ENCODE data around the gene MEMO1. TPM values are rescaled to one million over a fixed set of nuclear protein-coding genes. Genes with fewer than 3 reads are reported as not detected.

MEMO1 gene
- total RNA-seq, 1 experiment from 2014 or later, result 49.5 TPM

DNA sequence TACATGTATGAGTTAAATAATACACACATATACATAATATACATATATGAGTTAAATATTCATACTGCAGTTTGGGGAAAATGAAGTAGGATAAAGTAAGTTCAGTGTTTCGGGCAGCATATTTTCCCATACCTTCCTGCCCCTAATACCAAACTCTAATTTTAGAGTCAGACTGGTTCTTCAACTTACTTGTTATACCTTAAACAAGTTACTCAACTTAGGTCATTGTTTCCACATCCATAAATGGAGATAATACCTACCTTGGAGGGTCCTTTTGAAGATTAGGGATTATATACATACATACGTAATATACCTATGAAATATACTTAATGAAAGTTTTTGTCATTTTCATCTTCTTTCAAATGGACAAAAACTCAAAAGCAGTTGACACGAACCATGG, 8.4 kb downstream of the MEMO1 start:
- peaks cover 12% of the 10 kb centered on the region for H3K4me1 ChIP-seq (ENCODE audit: insufficient read depth, low read length)
- no peak overlapping the region for H3K27ac ChIP-seq (ENCODE audit: low read length)
- H3K27me3 ChIP-seq (ENCODE audit: low read length), result no peaks in the 10 kb centered on the region
- TF ChIP-seq EZH2phosphoT487 (IDR thresholded peaks at IDR 0.05; ENCODE audit: borderline replicate concordance, low read length) (no peak), EZH2 (IDR thresholded peaks at IDR 0.05; ENCODE audit: low read length, unreplicated experiment) (no peak)
- TF ChIP-seq, protein P1, sequence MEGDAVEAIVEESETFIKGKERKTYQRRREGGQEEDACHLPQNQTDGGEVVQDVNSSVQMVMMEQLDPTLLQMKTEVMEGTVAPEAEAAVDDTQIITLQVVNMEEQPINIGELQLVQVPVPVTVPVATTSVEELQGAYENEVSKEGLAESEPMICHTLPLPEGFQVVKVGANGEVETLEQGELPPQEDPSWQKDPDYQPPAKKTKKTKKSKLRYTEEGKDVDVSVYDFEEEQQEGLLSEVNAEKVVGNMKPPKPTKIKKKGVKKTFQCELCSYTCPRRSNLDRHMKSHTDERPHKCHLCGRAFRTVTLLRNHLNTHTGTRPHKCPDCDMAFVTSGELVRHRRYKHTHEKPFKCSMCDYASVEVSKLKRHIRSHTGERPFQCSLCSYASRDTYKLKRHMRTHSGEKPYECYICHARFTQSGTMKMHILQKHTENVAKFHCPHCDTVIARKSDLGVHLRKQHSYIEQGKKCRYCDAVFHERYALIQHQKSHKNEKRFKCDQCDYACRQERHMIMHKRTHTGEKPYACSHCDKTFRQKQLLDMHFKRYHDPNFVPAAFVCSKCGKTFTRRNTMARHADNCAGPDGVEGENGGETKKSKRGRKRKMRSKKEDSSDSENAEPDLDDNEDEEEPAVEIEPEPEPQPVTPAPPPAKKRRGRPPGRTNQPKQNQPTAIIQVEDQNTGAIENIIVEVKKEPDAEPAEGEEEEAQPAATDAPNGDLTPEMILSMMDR (conservative IDR thresholded peaks at IDR 0.05; ENCODE audit: low read depth, low read length), result no peak
- ATAC-seq (no peak), DNase-seq (peak; percentile 28)
- no peak overlapping the region for H3K4me2 ChIP-seq (ENCODE audit: low read length)
- CTCF ChIA-PET, result no interaction called here
- H3K79me2 ChIP-seq (ENCODE audit: low read length), result peaks cover 93% of the 10 kb centered on the region
- no peaks in the 10 kb centered on the region for H3F3A ChIP-seq (ENCODE audit: low read length, unreplicated experiment)
- POLR2A ChIA-PET (ENCODE audit: unreplicated experiment), result no interaction called here
- BruUV-seq (replicated peaks), result no TSS peak
- no peaks in the 10 kb centered on the region for H3K9me2 ChIP-seq (replicated peaks; ENCODE audit: low read length)
- H4K20me1 ChIP-seq (ENCODE audit: low read length), result peaks cover 34% of the 10 kb centered on the region
- H3K36me3 ChIP-seq (ENCODE audit: low read depth, low read length), result no peaks in the 10 kb centered on the region
- intact Hi-C loops (cut with micrococcal nuclease), result no loop called here
- H3K4me3 ChIP-seq (ENCODE audit: low read length), result no peak overlapping the region
- H2AFZ ChIP-seq (ENCODE audit: low read length), result no peak overlapping the region
- H3K9me3 ChIP-seq (ENCODE audit: low read length), result no peaks in the 10 kb centered on the region
- H3K9ac ChIP-seq (ENCODE audit: low read length), result no peak overlapping the region

DNA sequence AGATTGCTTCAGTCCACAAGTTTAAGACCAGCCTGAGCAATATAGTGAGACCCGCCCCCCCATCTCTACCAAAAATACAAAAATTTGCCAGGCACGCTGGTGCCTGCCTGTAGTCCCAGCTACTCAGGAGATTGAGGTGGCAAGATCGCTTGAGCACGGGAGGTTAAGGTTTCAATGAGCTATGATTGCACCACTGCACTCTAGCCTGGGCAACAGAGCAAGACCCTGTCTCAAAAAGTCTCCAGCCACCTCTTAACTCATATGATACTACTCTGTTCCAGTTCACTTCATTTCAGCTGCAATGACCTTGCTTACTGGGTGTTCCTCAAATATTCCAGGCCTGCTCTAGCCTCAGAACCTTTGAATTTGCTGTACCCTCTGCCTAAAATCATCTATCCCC, 11.4 kb downstream of the MEMO1 start:
- H3K9me2 ChIP-seq (replicated peaks; ENCODE audit: low read length), result no peaks in the 10 kb centered on the region
- ATAC-seq (no peak), DNase-seq (no peak)
- no peak overlapping the region for H3K4me3 ChIP-seq (ENCODE audit: low read length)
- H4K20me1 ChIP-seq (ENCODE audit: low read length), result peaks cover 11% of the 10 kb centered on the region; the same call in 1 of the 2 replicates
- peaks cover 93% of the 10 kb centered on the region for H3K79me2 ChIP-seq (ENCODE audit: low read length)
- H3K9ac ChIP-seq (ENCODE audit: low read length), result no peak overlapping the region
- H3K36me3 ChIP-seq (ENCODE audit: low read depth, low read length), result no peaks in the 10 kb centered on the region
- no peaks in the 10 kb centered on the region for H3F3A ChIP-seq (ENCODE audit: low read length, unreplicated experiment)
- no peak overlapping the region for H3K4me2 ChIP-seq (ENCODE audit: low read length)
- no peak for TF ChIP-seq EZH2 (IDR thresholded peaks at IDR 0.05; ENCODE audit: low read length, unreplicated experiment)
- TF ChIP-seq EZH2phosphoT487 (IDR thresholded peaks at IDR 0.05; ENCODE audit: borderline replicate concordance, low read length), result no peak
- H3K9me3 ChIP-seq (ENCODE audit: low read length), result no peaks in the 10 kb centered on the region
- CTCF ChIA-PET, result no interaction called here
- H2AFZ ChIP-seq (ENCODE audit: low read length), result no peak overlapping the region
- no peak overlapping the region for H3K27ac ChIP-seq (ENCODE audit: low read length)
- peaks cover 5% of the 10 kb centered on the region; the same call in 1 of the 2 replicates for H3K4me1 ChIP-seq (ENCODE audit: insufficient read depth, low read length)
- POLR2A ChIA-PET (ENCODE audit: unreplicated experiment), result interaction anchor here (0.6 kb wide), 1 partner anchor 109 kb away, joined by 4 read pairs; no protein-coding TSS in a partner anchor
- intact Hi-C loops (cut with micrococcal nuclease), result no loop called here
- H3K27me3 ChIP-seq (ENCODE audit: low read length), result no peaks in the 10 kb centered on the region
- BruUV-seq (replicated peaks), result no TSS peak

DNA sequence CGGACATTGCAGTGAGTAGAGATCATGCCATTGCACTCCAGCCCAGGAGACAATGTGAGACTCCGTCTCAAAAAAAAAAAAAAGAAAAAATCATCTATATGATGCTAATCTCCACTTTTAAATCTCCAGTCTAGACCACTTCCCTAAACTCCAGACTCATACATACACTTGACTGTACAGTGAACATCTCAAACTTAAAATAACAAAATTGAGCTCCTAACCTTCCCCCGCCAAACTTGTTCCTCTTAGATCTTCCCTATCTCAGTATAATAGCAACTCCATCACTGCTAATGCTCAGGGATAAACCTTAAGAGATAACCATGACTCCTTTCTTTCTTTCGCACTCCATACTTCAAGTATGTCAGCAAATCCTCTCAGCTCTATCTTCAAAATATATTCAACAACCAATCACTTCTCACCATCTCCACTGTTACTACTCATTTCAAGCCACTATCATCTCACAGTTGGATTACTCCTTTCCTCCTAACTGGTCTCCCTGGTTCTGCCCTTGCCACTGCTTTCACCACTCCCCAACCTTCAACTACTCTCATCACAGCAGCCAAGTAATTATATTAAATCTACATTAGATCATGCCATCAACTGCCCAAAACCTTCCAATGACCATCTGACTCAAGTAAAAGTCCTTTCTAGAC, 12.0 kb downstream of the MEMO1 start:
- H3F3A ChIP-seq (ENCODE audit: low read length, unreplicated experiment), result no peaks in the 10 kb centered on the region
- H3K36me3 ChIP-seq (ENCODE audit: low read depth, low read length), result no peaks in the 10 kb centered on the region
- intact Hi-C loops (cut with micrococcal nuclease), result no loop called here
- no peak overlapping the region for H3K27ac ChIP-seq (ENCODE audit: low read length)
- no peak overlapping the region for H3K9ac ChIP-seq (ENCODE audit: low read length)
- CTCF ChIA-PET, result no interaction called here
- no TSS peak for BruUV-seq (replicated peaks)
- H3K4me3 ChIP-seq (ENCODE audit: low read length), result no peak overlapping the region
- H3K4me1 ChIP-seq (ENCODE audit: insufficient read depth, low read length), result peaks cover 5% of the 10 kb centered on the region; the same call in 1 of the 2 replicates
- no peak overlapping the region for H2AFZ ChIP-seq (ENCODE audit: low read length)
- peaks cover 92% of the 10 kb centered on the region for H3K79me2 ChIP-seq (ENCODE audit: low read length)
- TF ChIP-seq, protein P1 (conservative IDR thresholded peaks at IDR 0.05; ENCODE audit: low read depth, low read length), result no peak
- no peak for TF ChIP-seq EZH2phosphoT487 (IDR thresholded peaks at IDR 0.05; ENCODE audit: borderline replicate concordance, low read length)
- TF ChIP-seq EZH2 (IDR thresholded peaks at IDR 0.05; ENCODE audit: low read length, unreplicated experiment), result no peak
- no peak overlapping the region for H3K4me2 ChIP-seq (ENCODE audit: low read length)
- DNase-seq (no peak), ATAC-seq (no peak)
- no peaks in the 10 kb centered on the region for H3K9me2 ChIP-seq (replicated peaks; ENCODE audit: low read length)
- H3K27me3 ChIP-seq (ENCODE audit: low read length), result no peaks in the 10 kb centered on the region
- POLR2A ChIA-PET (ENCODE audit: unreplicated experiment), result interaction anchor here (0.6 kb wide), 1 partner anchor 109 kb away, joined by 4 read pairs; no protein-coding TSS in a partner anchor
- no peaks in the 10 kb centered on the region for H3K9me3 ChIP-seq (ENCODE audit: low read length)
- H4K20me1 ChIP-seq (ENCODE audit: low read length), result peaks cover 11% of the 10 kb centered on the region; the same call in 1 of the 2 replicates

Measured in PC-3 (cell line).